AG04450 (cell line): ENCODE measurements around the gene CERCAM. TPM values are rescaled to one million over a fixed set of nuclear protein-coding genes. Genes with fewer than 3 reads are reported as not detected.
"Not testable (repeated sequence)": the region's sequence is repeated elsewhere in the genome, so short reads cannot be mapped to it uniquely, and the experiment has no call there.

ENCODE experiments used
- CTCF ChIA-PET: fragments of 300-600, 350-600 bp; formaldehyde crosslinking; extraction: SDS; loops from one replicate; lab custom pipeline; 2022; ENCODE audit warnings: antibody characterized with exemption, inconsistent platforms; lab: Charles Lee
- POLR2A ChIA-PET: fragments of 350-600 bp; formaldehyde crosslinking; extraction: SDS; loops from one replicate; lab custom pipeline; 2021; ENCODE audit warnings: antibody characterized with exemption, inconsistent platforms; lab: Yijun Ruan, JAX
- DNase-seq: peaks from one replicate; pipeline ENCODE4 v3.0.0-alpha.2; 2011; ENCODE audit warnings: low read depth, low spot score
- H3K27ac ChIP-seq: one replicate; pipeline ENCODE4 v1.5.1; 2012; ENCODE audit warnings: low read depth, low read length, control low read depth
- H3K27me3 ChIP-seq: one replicate; pipeline ENCODE4 v1.6.0; 2012; ENCODE audit warnings: low read length; ENCODE audit not compliant: control insufficient read depth, insufficient read depth
- H3K4me3 ChIP-seq: 2 replicates; pipeline ENCODE4 v1.5.1; 2011; ENCODE audit warnings: mild to moderate bottlenecking, low read depth, low read length, control low read depth
- H3K9me3 ChIP-seq: 2 replicates; pipeline ENCODE4 v1.5.1; 2012; ENCODE audit warnings: low read length; ENCODE audit not compliant: control insufficient read depth, insufficient read depth
- CTCF ChIP-seq: IDR thresholded peaks from 2 replicates; pipeline ENCODE4 v1.5.1; 2011; ENCODE audit warnings: low read depth, low read length, control low read depth, inconsistent platforms
- polyA plus RNA-seq: library from polyadenylated mRNA; depleted of rRNA; stranded (reverse); fragments of >200 nt; gene quantifications from 2 replicates; pipeline ENCODE4 v1.2.3, GENCODE V29; 2011

Gene CERCAM
- polyA plus RNA-seq, 1 experiment, result 54.9 TPM

- TF ChIP-seq CTCF, result no peak
- Histone ChIP-seq H3K9me3 (peaks cover 4% of the 10 kb centered on the region; the same call in 1 of the 2 replicates), H3K4me3 (peak overlapping the region; percentile 73), H3K27ac (peak overlapping the region; percentile 31), H3K27me3 (peaks cover 5% of the 10 kb centered on the region)
- POLR2A ChIA-PET, result interaction anchor here (0.9 to 1.2 kb wide), 2 partner anchors 8 to 131 kb away, joined by 3 to 5 read pairs; no protein-coding TSS in a partner anchor
- DNase-seq, result no peak
- CTCF ChIA-PET, result interaction anchor here (1.9 to 3.8 kb wide), 5 partner anchors 8 to 126 kb away, joined by 11 to 30 read pairs (median 19); no protein-coding TSS in a partner anchor
These were observed 882 bp downstream of the CERCAM start for GRCh38 chr9:128421482-128421996.

DNA sequence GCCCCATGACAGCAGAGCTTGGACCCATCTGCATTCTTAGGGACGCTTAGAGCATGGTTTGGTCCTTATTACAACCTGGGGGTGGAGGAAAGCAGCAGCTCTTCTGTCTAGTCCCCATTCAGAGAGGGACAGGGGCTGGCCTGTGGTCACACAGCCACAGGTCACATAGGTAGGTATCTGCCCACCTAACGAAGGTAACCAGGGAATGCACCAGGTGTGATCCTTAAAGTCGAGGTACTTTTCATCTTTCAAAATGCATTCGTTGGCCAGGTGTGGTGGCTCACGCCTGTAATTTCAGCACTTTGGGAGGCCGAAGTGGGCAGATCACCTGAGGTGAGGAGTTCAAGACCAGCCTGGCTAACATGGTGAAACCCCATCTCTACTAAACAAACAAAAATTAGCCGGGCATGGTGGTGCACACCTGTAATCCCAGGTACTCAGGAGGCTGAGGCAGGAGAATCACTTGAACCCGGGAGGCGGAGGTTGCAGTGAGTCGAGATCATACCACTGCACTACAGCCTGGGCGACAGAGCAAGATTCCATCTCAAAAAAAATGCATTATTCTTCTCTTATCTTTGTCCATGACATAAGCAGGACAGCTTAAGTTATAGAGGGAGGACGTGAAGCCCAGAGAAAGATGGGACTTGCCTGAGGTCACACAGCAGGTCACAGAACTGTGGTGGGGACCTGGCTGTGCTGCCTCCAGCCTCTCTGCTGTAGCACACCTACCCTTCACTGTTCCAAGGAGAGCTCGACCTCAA lies 1.5 kb downstream of the CERCAM start:
- DNase-seq, H3K9me3 ChIP-seq, H3K27me3 ChIP-seq, H3K27ac ChIP-seq, POLR2A ChIA-PET: not testable (repeated sequence)
- H3K4me3 ChIP-seq, result peak overlapping the region; percentile 73
- CTCF ChIA-PET, result interaction anchor here (0.6 to 3.8 kb wide), 2 partner anchors 16 to 454 kb away, joined by 3 to 30 read pairs; no protein-coding TSS in a partner anchor

DNA sequence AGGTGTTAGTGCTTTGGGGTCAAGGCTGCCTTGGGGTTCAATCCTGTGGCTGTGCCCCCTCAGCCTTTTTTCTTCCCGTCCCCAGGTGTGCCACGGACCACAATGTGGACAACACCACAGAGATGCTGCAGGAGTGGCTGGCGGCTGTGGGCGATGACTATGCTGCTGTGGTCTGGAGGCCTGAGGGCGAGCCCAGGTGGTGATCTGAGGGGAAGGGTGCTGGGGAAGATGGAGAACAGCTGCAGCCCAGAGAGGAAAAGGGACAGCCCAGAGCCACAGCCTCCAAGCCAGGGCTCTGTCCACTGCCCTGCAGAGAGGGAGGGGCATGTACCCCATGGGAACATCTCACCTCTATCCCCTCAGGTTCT lies 2.1 kb downstream of the CERCAM start:
- no peak for DNase-seq
- H3K9me3 ChIP-seq, result peaks cover 4% of the 10 kb centered on the region; the same call in 1 of the 2 replicates
- H3K27me3 ChIP-seq, result no peaks in the 10 kb centered on the region
- POLR2A ChIA-PET, result no interaction called here
- CTCF ChIA-PET, result interaction anchor here (0.6 to 3.8 kb wide), 3 partner anchors 16 to 453 kb away, joined by 3 to 30 read pairs (median 10); no protein-coding TSS in a partner anchor
- no peak overlapping the region for H3K27ac ChIP-seq
- TF ChIP-seq CTCF, result no peak
- no peak overlapping the region for H3K4me3 ChIP-seq

- H3K27ac ChIP-seq, H3K9me3 ChIP-seq, H3K27me3 ChIP-seq, POLR2A ChIA-PET, H3K4me3 ChIP-seq, DNase-seq: not testable (repeated sequence)
- CTCF ChIA-PET, result interaction anchor here (1.6 kb wide), 1 partner anchor 15 kb away, joined by 10 read pairs; no protein-coding TSS in a partner anchor
These were observed 2.7 kb downstream of the CERCAM start for GRCh38 chr9:128423356-128423755.

- peaks cover 4% of the 10 kb centered on the region; the same call in 1 of the 2 replicates for H3K9me3 ChIP-seq
- no peaks in the 10 kb centered on the region for H3K27me3 ChIP-seq
- no peak overlapping the region for H3K4me3 ChIP-seq
- H3K27ac ChIP-seq, result no peak overlapping the region
- ChIA-PET POLR2A (no interaction called here), CTCF (interaction anchor here (1.6 to 2.9 kb wide), 2 partner anchors 14 kb away, joined by 10 to 12 read pairs; no protein-coding TSS in a partner anchor)
- DNase-seq, result no peak
- TF ChIP-seq CTCF, result no peak
These were observed 3.7 kb downstream of the CERCAM start for GRCh38 chr9:128424268-128424780.
